OCI-LY7 (cell line): Measurements from ENCODE around the gene SH3GL2. TPM values are rescaled to one million over a fixed set of nuclear protein-coding genes. Genes with fewer than 3 reads are reported as not detected.

Source experiments
- BruUV-seq: library from RNA; stranded (reverse); fragments of 400-500 nt; replicated peaks from 2 replicates; lab custom pipeline; 2021; lab: Mats Ljungman, UMichigan
- CTCF ChIA-PET: fragments of 300-600 bp; sonication (Branson Sonifier 250); formaldehyde crosslinking; loops from one replicate; lab custom pipeline; 2022; ENCODE audit warnings: antibody characterized with exemption; ENCODE audit not compliant: unreplicated experiment; lab: Charles Lee
- POLR2A ChIA-PET: fragments of 300-600 bp; sonication (Branson Sonifier 250); formaldehyde crosslinking; loops from one replicate; lab custom pipeline; 2022; ENCODE audit warnings: antibody characterized with exemption; lab: Charles Lee
- DNase-seq: peaks from one replicate; pipeline ENCODE4 v3.0.0-alpha.2; 2015; ENCODE audit warnings: low spot score
- H2AFZ ChIP-seq: fragments of 200-600 bp; sonication (generic), shearing (Covaris generic); 2 replicates; pipeline ENCODE4 v1.6.1; 2014; ENCODE audit warnings: mild to moderate bottlenecking, antibody characterized with exemption, low read length, moderate library complexity
- H3K27ac ChIP-seq: fragments of 200-600 bp; sonication (generic); 2 replicates; pipeline ENCODE4 v1.5.1; 2014; ENCODE audit warnings: mixed run types, low read depth, mild to moderate bottlenecking, moderate library complexity, low read length, inconsistent platforms; ENCODE audit not compliant: poor library complexity, severe bottlenecking
- H3K36me3 ChIP-seq: fragments of 200-600 bp; sonication (generic); 2 replicates; pipeline ENCODE4 v1.6.1; 2014; ENCODE audit warnings: mild to moderate bottlenecking, antibody characterized with exemption, low read length, moderate library complexity, mixed read lengths; ENCODE audit not compliant: insufficient read depth
- H3K4me1 ChIP-seq: fragments of 200-600 bp; sonication (generic); 2 replicates; pipeline ENCODE4 v1.5.1; 2014; ENCODE audit warnings: mild to moderate bottlenecking, low read length; ENCODE audit not compliant: insufficient read depth, poor library complexity, severe bottlenecking
- H3K4me2 ChIP-seq: fragments of 200-600 bp; sonication (generic); 2 replicates; pipeline ENCODE4 v1.6.1; 2014; ENCODE audit warnings: mild to moderate bottlenecking, low read length
- H3K4me3 ChIP-seq: fragments of 200-600 bp; sonication (generic); 2 replicates; pipeline ENCODE4 v1.5.1; 2014; ENCODE audit warnings: mild to moderate bottlenecking, low read depth, low read length; ENCODE audit not compliant: poor library complexity, severe bottlenecking
- H3K79me2 ChIP-seq: fragments of 200-600 bp; sonication (generic); 2 replicates; pipeline ENCODE4 v1.6.1; 2016; ENCODE audit warnings: low read depth, mild to moderate bottlenecking, low read length, moderate library complexity, mixed read lengths; ENCODE audit not compliant: insufficient read depth
- H3K9me2 ChIP-seq: fragments of 200-600 bp; sonication (generic); 2 replicates; pipeline ENCODE4 v1.6.1; 2016; ENCODE audit warnings: mild to moderate bottlenecking, low read length, mixed read lengths; ENCODE audit not compliant: insufficient read depth
- H3K9me3 ChIP-seq: fragments of 200-600 bp; sonication (generic); 2 replicates; pipeline ENCODE4 v1.6.1; 2014; ENCODE audit warnings: mild to moderate bottlenecking, mixed run types, low read length, mixed read lengths
- H4K20me1 ChIP-seq: fragments of 200-600 bp; sonication (generic); 2 replicates; pipeline ENCODE4 v1.6.1; 2014; ENCODE audit warnings: mild to moderate bottlenecking, antibody characterized with exemption, low read length, moderate library complexity, mixed read lengths; ENCODE audit not compliant: insufficient read depth
- CTCF ChIP-seq: fragments of 200-600 bp; sonication (generic); conservative IDR thresholded peaks from 2 replicates; pipeline ENCODE4 v1.5.1; 2014; ENCODE audit warnings: mild to moderate bottlenecking, antibody characterized with exemption, low read length, moderate library complexity, mixed read lengths
- EZH2phosphoT487 ChIP-seq: fragments of 200-600 bp; sonication (generic); IDR thresholded peaks from 2 replicates; pipeline ENCODE4 v1.6.1; 2018; ENCODE audit warnings: low read depth, borderline replicate concordance, mild to moderate bottlenecking, mixed run types, antibody characterized with exemption, low read length, moderate library complexity, mixed read lengths
- intact Hi-C: fragments of 100-400 bp; cut with micrococcal nuclease; formaldehyde crosslinking; loops from one replicate; pipeline ENCODE4 v1.10.0; 2022; ENCODE audit not compliant: unreplicated experiment
- total RNA-seq, 2 experiments: library from RNA; depleted of rRNA in 1 of 2; stranded (reverse); fragments of >200 nt in 1 of 2; shearing (Covaris generic) in 1 of 2; gene quantifications; 2 replicates each; pipeline ENCODE4 v1.2.3, GENCODE V29; 2014 to 2022

The SH3GL2 gene
- total RNA-seq, 2 experiments from 2014 or later: not detected

GRCh38 chr9:17837965-17838364 is 259.1 kb downstream of the SH3GL2 start:
- POLR2A ChIA-PET: interaction anchor here (0.7 kb wide), 1 partner anchor 1585 kb away, joined by 3 read pairs; no protein-coding TSS in a partner anchor
- no peaks in the 10 kb centered on the region for H3K36me3 ChIP-seq
- H3K79me2 ChIP-seq: no peaks in the 10 kb centered on the region
- CTCF ChIA-PET: no interaction called here
- H3K4me3 ChIP-seq: no peak overlapping the region
- H2AFZ ChIP-seq: no peak overlapping the region
- H3K4me1 ChIP-seq: no peaks in the 10 kb centered on the region
- intact Hi-C loops: no loop called here
- no TSS peak for BruUV-seq
- no peaks in the 10 kb centered on the region for H3K9me2 ChIP-seq
- H4K20me1 ChIP-seq: no peaks in the 10 kb centered on the region
- no peak overlapping the region for H3K27ac ChIP-seq
- no peaks in the 10 kb centered on the region for H3K9me3 ChIP-seq
- TF ChIP-seq CTCF: 0 out of 2 replicates have a peak, but pooled peaks have one; percentile 24
- no peak for TF ChIP-seq EZH2phosphoT487
- DNase-seq: no peak
- H3K4me2 ChIP-seq: no peak overlapping the region

- POLR2A ChIA-PET: no interaction called here
- CTCF ChIA-PET: no interaction called here
Measured at GRCh38 chr9:17839776-17840175, 260.9 kb downstream of the SH3GL2 start.

More at GRCh38 chr9:17839776-17840175, 260.9 kb downstream of the SH3GL2 start:
- H3K9me2 ChIP-seq: no peaks in the 10 kb centered on the region
- H3K79me2 ChIP-seq: no peaks in the 10 kb centered on the region
- H3K4me1 ChIP-seq: no peaks in the 10 kb centered on the region
- DNase-seq: no peak
- no peak overlapping the region for H3K4me3 ChIP-seq
- H3K4me2 ChIP-seq: no peak overlapping the region
- TF ChIP-seq EZH2phosphoT487 (no peak), CTCF (no peak)
- H3K9me3 ChIP-seq: no peaks in the 10 kb centered on the region
- H2AFZ ChIP-seq: no peak overlapping the region
- H3K27ac ChIP-seq: no peak overlapping the region
- intact Hi-C loops: no loop called here
- H4K20me1 ChIP-seq: no peaks in the 10 kb centered on the region
- H3K36me3 ChIP-seq: no peaks in the 10 kb centered on the region
- BruUV-seq: no TSS peak
